Stimulated activated CD4-positive, alpha-beta T cell treated with anti-CD3 and anti-CD28 coated beads, Interleukin-2, amount 100 ng/mL, for 48 hours (primary cell): ENCODE results near the gene WSCD2.

Experiments
- DNase-seq, 2 donors: peaks; one replicate each; pipeline ENCODE4 v3.0.0-alpha.2; 2020

WSCD2 gene

GRCh38 chr12:108109504-108109903 lies 19.6 kb upstream of the WSCD2 start:
- no peak for DNase-seq

DNA sequence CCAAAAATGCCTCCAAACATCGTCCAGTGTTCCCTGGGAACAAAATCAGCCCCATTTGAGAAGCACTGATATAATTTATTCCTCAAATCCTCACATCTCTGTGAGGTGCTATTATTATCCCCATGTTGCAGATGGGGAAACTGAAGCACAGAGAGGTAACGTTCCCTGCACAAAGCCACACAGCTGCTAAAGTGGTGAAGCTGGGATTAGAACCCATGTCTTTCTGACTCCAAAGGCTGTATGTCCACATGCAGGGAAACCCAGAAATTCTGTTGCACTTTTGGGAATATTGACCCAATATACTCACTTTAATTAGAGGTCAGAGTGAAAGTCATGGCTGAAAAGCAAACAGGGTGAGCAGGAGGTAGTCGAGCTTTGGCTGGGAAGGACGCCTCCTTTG lies 19.1 kb upstream of the WSCD2 start:
- DNase-seq = no peak

DNA sequence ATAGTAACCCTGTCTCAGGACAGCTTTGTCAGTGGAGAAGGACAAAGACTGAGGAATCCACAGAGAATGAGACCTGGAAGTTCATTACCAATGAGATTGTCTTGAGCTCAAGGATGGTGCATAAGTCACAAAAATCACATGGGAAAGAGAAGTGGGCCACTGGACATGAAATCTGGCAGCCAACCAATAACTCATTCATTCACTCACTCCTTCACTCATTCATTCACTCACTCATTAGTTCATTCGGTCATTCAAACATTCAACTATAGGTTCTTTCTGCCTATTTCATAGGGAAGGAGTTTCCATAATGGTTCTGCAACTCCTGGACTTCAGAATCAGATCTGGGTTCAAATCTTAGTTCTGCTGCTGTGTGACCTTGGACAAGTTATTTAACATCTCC lies 18.2 kb upstream of the WSCD2 start:
- DNase-seq = no peak

DNA sequence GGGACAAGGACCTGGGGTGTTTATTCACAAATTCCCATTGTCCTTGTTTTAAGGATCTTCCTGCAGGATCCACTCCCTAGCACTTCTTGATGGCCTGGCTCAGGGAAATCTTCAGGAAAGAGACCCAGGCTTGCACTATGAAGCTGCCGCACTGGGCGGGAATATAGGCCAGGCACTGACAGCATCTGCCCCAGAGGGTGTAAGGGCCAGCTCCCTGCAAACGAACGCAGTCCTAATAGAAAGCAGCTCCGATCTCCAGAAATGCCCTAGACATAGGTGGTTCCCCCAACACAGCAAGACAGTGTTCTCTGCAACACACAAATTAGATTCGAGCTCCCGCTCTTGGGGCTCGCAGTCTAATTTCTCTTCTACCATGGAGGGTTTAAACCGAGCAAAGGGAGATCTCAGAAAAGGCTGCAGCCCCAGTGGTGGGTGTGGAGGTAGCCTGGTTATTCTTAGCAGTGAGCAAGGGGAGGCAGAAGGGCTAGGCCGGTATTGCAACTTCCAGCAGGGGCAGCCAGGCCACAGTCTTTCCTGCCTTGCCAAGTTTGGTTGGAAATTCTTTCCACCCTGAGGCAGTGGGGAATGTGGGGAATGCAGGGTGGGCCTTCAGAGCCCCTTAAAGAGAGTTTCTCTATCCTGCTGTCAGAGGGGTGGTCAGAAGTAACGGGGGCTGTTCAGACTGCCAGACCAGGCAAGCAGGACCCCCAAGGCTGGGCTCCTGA lies 16.1 kb upstream of the WSCD2 start:
- DNase-seq = no peak

- DNase-seq = no peak
Measured at GRCh38 chr12:108115123-108116121, 13.7 kb upstream of the WSCD2 start.

DNA sequence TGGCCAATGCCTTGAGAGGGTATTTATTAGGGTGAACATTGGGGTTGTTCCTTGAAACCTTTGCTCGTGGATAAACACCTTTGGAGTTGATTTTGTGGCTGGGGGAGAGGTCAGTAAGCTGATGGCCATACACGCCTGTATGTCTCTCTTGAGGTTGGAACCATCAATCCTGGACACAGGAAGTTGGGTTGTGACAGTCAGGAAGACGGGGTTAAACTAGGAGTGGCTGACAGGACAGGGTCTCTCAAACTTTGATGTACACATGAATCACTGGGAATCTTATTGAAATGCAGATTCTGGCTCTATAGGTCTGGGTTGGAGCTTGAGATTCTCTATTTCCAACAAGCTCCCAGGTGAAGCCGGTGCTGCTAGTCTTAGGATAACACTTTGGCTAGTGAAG lies 12.8 kb upstream of the WSCD2 start:
- no peak for DNase-seq

- no peak for DNase-seq
Measured at GRCh38 chr12:108116699-108117098, 12.4 kb upstream of the WSCD2 start.

DNA sequence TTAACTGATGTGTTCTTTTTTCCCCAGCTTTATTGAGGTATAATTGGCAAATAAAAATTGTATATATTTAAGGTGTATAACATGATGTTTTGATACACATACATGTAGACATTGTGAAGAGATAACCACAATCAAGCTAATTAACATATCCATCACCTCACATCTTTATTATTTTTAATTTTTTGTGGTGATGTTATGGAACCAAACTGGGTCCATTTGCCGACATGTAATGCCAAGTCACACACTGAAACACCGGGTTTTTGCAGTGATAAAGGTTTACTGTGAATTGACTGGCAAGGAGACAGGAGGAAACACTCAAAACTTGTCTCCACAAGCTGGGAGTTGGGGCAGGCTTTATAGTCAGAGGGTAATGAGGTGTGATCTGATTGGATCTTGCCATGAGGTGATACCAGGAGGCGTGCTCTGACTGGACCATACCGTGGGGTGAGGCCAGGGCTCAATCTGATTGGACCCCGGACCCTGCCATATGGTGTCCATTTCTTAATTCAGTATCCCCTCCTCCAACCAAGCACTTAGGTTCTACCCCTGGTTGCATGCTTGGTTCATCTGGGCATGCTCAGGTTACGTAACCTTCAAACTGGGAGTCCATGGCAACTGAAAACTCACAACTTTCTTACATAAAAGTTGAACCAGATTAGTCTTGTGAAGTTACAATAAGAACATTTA lies 11.8 kb upstream of the WSCD2 start:
- DNase-seq = no peak

DNA sequence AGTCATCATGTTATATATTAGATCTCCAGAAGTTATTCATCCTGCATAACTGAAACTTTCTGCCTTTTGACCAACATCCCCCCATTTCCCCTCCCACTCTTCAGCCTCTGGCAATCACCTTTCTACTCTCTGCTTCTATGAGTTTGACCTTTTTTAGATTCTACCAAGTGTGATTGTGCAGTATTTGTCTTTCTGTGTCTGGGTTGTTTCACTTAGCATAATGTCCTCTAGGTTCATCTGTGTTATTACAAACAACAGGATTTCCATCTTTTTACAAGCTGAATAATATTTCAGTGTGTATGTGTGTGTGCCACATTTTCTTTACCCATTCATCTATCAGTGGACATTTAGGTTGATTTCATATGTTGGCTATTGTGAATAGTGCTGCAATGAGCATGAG lies 11.2 kb upstream of the WSCD2 start:
- DNase-seq = no peak

DNA sequence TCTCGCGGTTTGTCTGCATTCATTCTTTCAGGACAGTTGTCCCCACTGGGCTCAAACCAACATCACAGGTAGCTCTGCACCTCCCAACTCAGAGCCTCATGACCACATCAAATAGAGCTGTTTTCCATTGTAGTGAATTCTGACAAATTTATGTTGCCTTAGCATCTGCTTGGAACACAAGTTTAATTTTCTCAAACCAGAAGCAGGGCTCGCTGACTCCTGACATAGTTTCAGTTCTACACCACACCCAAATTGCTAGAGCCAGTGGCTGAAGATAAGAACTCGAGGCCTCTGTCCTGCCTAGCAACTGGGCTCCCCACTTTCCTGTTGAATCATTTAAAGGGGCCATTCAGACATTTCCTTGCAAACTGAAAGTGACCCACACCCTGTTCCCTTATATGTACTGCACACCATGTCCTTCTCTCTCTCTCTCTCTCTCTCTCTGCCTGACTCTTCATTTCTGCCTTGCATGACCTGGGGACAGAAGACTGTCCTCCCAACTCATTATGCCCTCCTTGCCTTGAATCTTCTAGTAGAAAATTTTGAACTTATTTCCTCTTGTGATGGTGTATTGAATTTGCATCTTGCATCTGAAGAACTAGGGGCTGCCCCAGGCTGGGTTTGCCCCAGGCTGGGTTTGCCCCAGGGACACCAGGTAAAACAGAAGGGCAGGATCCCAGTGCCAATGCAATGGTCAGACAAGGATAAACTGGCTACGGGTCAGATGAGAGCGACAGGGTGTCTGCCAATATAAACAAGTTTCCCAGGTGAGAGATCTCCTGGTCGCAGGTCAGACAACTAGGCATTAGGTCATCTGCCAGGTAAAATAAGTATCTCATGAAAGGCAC lies 9.7 kb upstream of the WSCD2 start:
- no peak for DNase-seq

DNA sequence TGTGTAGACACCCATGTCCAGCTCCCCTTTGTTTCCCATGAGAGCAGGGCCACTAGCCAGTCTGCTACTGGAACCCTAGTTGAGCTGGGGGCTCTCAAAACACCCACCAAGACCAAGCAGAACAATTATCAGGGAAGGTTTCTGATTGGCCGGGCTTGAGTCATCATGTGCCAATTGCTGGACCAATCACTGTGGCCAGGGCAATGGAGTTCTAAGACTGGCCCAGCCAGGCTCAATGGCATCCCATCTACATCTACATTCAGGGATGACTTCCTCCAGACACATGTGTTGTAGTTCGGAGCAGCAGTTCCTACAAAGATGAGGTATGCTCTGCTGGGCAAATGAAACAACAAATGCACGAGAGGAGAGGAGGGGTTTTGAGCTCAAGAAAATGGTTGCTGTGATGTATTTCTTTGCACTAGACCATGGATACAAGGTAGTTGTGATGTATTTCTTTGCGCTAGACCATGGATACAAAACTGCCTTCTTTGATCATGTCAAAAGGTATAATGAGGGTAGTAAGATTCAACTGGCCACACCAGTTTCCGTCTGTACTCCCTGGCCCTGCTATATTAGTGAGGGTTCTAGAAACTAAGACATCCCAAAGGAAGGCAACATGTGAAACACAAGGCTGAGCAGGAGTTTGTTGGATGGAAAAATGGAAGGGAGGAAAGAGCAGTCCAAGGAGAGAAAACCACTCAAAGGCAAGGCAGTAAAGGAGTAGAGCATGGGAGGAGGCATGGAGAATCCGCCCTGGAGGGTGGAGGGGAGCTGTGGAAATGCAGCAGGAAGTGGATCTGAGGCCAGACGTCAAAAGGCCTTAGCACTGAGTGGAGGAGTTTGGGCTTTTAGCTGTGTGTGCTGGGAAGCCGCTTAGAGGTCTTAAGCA lies 8.9 kb upstream of the WSCD2 start:
- DNase-seq = no peak

- no peak for DNase-seq
Measured at GRCh38 chr12:108120863-108121165, 8.3 kb upstream of the WSCD2 start.

DNA sequence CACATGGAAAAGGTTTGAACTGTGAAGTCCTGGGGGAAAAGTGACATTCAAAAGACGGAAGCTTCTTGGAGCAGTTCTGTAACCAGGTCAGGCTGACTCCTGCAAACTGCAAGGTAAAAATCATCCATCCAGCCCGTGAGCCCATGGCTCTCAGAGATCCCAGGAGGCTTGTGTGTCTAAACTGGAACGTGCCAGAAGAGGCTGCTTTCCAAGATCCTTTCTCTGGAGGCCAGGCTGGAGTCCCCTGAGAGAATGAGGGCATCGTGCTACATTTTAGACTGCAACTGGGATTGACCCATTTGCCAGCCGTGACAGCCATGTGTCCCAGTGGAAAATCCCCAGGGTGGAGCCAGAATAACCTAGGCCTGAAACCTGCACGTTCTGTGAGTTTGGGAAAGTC lies 7.8 kb upstream of the WSCD2 start:
- no peak for DNase-seq

- DNase-seq = no peak
Measured at GRCh38 chr12:108121728-108122471, 7.2 kb upstream of the WSCD2 start.

DNA sequence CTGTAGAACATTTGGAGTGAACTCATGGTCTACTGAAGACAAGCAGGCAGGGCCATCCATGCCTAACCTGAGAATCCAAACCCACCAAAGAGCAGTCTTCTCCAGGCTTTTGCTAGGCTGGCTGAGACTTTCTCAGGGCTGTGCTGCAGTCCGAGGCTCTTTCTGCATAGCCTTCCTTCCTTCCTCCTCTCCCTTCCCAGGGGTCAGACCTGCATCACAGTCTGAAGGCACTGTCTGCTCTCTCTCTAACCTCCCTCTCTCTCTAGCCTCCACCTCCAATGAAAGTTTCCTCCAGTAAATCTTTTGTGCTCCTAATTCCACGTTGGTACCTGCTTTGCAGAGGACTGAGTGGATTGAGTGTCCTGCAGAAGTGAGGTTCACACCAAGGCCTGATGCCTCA lies 6.4 kb upstream of the WSCD2 start:
- DNase-seq = no peak

DNA sequence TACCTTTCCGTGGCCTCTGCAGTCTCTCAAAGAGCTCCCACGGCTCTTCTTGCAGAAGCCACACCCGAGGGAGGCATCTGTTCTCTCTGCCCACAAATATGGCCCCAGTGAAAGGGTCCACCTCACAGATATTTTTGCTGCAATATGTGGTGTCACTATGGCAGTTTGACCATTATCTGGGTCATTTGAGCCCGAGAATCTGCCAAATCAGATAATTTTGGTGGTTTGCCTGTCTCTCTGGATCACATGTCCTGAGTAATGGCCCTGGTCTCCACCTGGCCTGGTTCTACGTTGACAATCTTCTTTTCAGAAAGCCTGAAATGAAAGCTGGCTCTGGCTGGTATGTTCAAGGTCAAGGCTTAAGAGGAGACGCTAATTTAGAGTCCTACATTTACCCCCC lies 5.7 kb upstream of the WSCD2 start:
- no peak for DNase-seq

GRCh38 chr12:108125073-108125472 lies 4.0 kb upstream of the WSCD2 start:
- DNase-seq = no peak

- DNase-seq = no peak
Measured at GRCh38 chr12:108126212-108126611, 2.9 kb upstream of the WSCD2 start.

DNA sequence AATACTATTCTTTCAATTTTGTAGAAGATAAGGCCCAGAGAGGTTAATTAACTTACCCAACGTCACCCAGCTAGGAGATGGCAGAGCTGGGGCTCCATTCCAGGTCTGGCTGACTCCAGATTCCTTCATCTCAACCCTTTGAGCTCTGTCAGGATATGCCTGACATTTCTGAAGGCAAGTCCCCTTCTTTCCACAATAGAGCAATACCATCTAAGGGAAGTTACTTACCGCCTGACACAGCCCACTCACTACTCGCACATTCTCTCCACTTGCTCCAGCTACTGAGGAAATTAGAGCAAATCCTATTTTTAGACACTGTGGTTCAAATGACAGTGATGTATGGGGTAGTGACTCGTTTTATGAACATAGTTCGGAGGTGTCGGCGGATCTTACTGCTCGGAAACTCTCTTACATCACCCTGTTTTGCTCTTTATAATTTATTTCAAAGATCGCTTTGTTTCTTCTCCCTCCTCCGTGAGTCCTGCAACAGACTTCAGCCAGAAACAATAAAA lies 2.0 kb upstream of the WSCD2 start:
- DNase-seq = no peak

- DNase-seq = no peak
Measured at GRCh38 chr12:108127654-108128053, 1.4 kb upstream of the WSCD2 start.
